Esophagus (tissue), 2 donors: Measurements from ENCODE around the gene RBM23. TPM values are rescaled to one million over a fixed set of nuclear protein-coding genes. Genes with fewer than 3 reads are reported as not detected.
"Not testable (repeated sequence)": the region's sequence is repeated elsewhere in the genome, so short reads cannot be mapped to it uniquely, and the experiment has no call there.

Experiments used
- H3K27ac ChIP-seq, 2 donors: one replicate each; pipeline ENCODE4 v1.5.1; 2013; ENCODE audit warnings: low read depth in 2 of 2, mild to moderate bottlenecking in 2 of 2, inconsistent platforms in 1 of 2, low read length in 1 of 2, moderate library complexity in 1 of 2
- H3K27me3 ChIP-seq, 2 donors: one replicate each; pipeline ENCODE4 v1.6.1; 2013; ENCODE audit warnings: low read length in 2 of 2, control low read depth in 1 of 2, mild to moderate bottlenecking in 1 of 2; ENCODE audit not compliant: insufficient read depth in 2 of 2, control insufficient read depth in 1 of 2
- H3K36me3 ChIP-seq, 2 donors: one replicate each; pipeline ENCODE4 v1.6.1; 2013; ENCODE audit warnings: low read length in 1 of 2; ENCODE audit not compliant: control insufficient read depth in 2 of 2, insufficient read depth in 2 of 2
- H3K4me1 ChIP-seq, 2 donors: one replicate each; pipeline ENCODE4 v1.6.1; 2013; ENCODE audit warnings: low read length in 1 of 2; ENCODE audit not compliant: control insufficient read depth in 2 of 2, insufficient read depth in 2 of 2
- H3K4me3 ChIP-seq, 2 donors: one replicate each; pipeline ENCODE4 v1.5.1; 2013; ENCODE audit warnings: low read length in 2 of 2, mild to moderate bottlenecking in 2 of 2, low read depth in 1 of 2, moderate library complexity in 1 of 2
- H3K9me3 ChIP-seq, 2 donors: one replicate each; pipeline ENCODE4 v1.6.1; 2013; ENCODE audit warnings: mild to moderate bottlenecking in 2 of 2, low read depth in 1 of 2, low read length in 1 of 2, moderate library complexity in 1 of 2; ENCODE audit not compliant: control insufficient read depth in 2 of 2, insufficient read depth in 1 of 2
- WGBS, 2 donors: extraction: QIAGEN DNeasy Blood & Tissue Kit; methylation state at CpG; one replicate each; pipeline ENCODE4 v1.1.7; 2013; 5-methylcytosine and 5-hydroxymethylcytosine counted together
- polyA plus RNA-seq, 2 donors: library from polyadenylated mRNA; stranded (reverse); fragments of 200-250 nt; gene quantifications; one replicate each; pipeline ENCODE4 v1.2.3, GENCODE V29; 2013
- donor health status: healthy with polysubstance abuse.
- donor health status: Bipolar disorder and iron deficiency.

The RBM23 gene
- polyA plus RNA-seq = 10 to 100 TPM; 21.2 to 35.8 TPM

- peaks cover 0 to 4% of the 10 kb centered on the region in 2 donors for H3K4me1 ChIP-seq
- no peaks in the 10 kb centered on the region for H3K9me3 ChIP-seq
- peaks cover 9 to 11% of the 10 kb centered on the region in 2 donors for H3K36me3 ChIP-seq
- H3K27me3 ChIP-seq = no peaks in the 10 kb centered on the region
- peak within 1 kb of the TSS; percentile 61 to 68 for H3K4me3 ChIP-seq
- H3K27ac ChIP-seq = peak within 1 kb of the TSS; percentile 96 to 97
- 0 to 1% methylated on average over 46 of the region's 46 CpGs for WGBS, 2 donors
Observed at GRCh38 chr14:22918804-22919600, at the start of gene RBM23. Gene RBM23, minus strand, starts transcription at chr14:22919149.

DNA sequence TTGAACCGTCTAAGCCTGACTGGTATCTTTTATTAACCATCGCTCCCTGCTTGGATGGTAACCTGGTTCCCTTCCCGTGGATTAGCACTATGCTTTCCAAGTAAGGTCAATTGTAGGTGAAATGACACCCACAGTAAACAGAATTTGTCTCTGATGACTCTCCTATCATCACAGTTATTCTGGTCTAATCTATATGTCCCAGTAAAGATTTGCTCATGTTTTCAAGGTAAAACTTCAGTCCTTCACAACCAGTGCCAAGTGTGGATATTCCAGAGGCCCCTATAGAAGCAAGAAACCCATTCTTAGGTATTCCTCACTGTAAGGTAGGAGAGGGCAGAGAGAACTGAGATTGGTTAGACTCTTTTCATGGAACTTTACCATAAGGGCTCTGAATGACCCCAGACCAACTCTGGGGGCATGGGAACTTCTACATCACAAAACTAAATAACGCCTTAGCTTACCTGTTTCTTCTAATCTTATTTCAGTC lies 47.9 kb upstream of the RBM23 start:
- WGBS, 2 donors = 46 to 55% methylated on average over 4 of the region's 4 CpGs
- Histone ChIP-seq H3K27ac (no peak overlapping the region), H3K27me3 (no peaks in the 10 kb centered on the region), H3K4me3 (no peak overlapping the region), H3K4me1 (no peaks in the 10 kb centered on the region), H3K36me3 (no peaks in the 10 kb centered on the region), H3K9me3 (no peaks in the 10 kb centered on the region)

- 62 to 65% methylated on average over 15 of the region's 15 CpGs for WGBS, 2 donors
- not testable (repeated sequence) for H3K9me3 ChIP-seq
Observed at GRCh38 chr14:22965916-22966782, 47.2 kb upstream of the RBM23 start.

GRCh38 chr14:22962061-22962676 lies 43.2 kb upstream of the RBM23 start:
- no peaks in the 10 kb centered on the region for H3K4me1 ChIP-seq
- no peaks in the 10 kb centered on the region for H3K9me3 ChIP-seq
- H3K27ac ChIP-seq = no peak overlapping the region
- H3K36me3 ChIP-seq = no peaks in the 10 kb centered on the region
- no peaks in the 10 kb centered on the region for H3K27me3 ChIP-seq
- no peak overlapping the region for H3K4me3 ChIP-seq
- WGBS, 2 donors = 92 to 94% methylated on average over 6 of the region's 6 CpGs

More at GRCh38 chr14:22965916-22966782, 47.2 kb upstream of the RBM23 start:
- not testable (repeated sequence) for H3K27me3 ChIP-seq, H3K4me1 ChIP-seq, H3K36me3 ChIP-seq, H3K4me3 ChIP-seq
- H3K27ac ChIP-seq = peak overlapping the region in 1 of 2 donors; percentile 13

- 13 to 18% methylated on average over 19 of the region's 19 CpGs for WGBS, 2 donors
- H3K4me3 ChIP-seq = peak overlapping the region; percentile 68 to 73
- peak overlapping the region; percentile 96 to 97 for H3K27ac ChIP-seq
- no peaks in the 10 kb centered on the region for H3K36me3 ChIP-seq
- no peaks in the 10 kb centered on the region for H3K27me3 ChIP-seq
- no peaks in the 10 kb centered on the region for H3K9me3 ChIP-seq
- H3K4me1 ChIP-seq = no peaks in the 10 kb centered on the region
Observed at GRCh38 chr14:22955702-22956569, 37.0 kb upstream of the RBM23 start.

- no peak overlapping the region for H3K27ac ChIP-seq
- H3K4me3 ChIP-seq = no peak overlapping the region
- no peaks in the 10 kb centered on the region for H3K27me3 ChIP-seq
- WGBS, 2 donors = 88 to 95% methylated on average over 1 of the region's 1 CpG
- H3K36me3 ChIP-seq = peaks cover 0 to 6% of the 10 kb centered on the region in 2 donors
- H3K9me3 ChIP-seq = no peaks in the 10 kb centered on the region
- H3K4me1 ChIP-seq = no peaks in the 10 kb centered on the region
Observed at GRCh38 chr14:22952418-22952817, 33.5 kb upstream of the RBM23 start.

DNA sequence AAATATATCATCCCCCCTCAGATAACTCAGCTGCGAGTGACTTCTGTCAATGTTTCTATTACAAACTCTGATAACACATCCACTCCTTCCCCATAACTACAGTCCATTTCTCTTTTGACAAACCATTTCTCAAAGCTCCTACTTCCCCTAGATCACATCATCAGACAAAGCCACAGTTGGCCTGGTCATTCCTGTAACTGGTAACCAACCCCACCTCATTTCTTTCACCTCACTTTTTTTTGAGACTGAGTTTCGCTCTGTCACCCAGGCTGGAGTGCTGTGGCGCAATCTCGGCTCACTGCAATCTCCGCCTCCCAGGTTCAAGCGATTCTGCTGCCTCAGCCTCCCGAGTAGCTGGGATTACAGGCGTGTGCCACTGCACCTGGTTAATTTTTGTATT lies 32.8 kb upstream of the RBM23 start:
- not testable (repeated sequence) for H3K36me3 ChIP-seq, H3K27me3 ChIP-seq, H3K9me3 ChIP-seq, H3K27ac ChIP-seq, H3K4me1 ChIP-seq, H3K4me3 ChIP-seq
- WGBS, 2 donors = 82 to 92% methylated on average over 8 of the region's 8 CpGs

DNA sequence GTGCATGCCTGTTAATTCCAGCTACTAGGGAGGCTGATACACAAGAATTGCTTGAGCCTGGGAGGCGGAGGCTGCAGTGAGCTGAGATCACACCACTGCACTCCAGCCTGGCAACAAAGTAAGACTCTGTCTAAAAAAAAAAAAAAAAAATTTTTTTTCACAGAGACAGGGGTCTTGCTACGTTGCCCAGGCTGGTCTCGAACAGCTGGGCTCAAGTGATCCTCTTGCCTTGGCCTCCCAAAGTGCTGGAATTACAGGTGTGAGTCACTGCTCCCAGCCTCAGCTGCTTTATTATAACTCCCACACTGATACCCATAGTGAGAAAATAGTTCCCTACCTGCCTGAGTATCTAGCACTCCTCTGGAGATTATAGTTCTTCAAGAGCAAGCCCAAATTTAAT lies 26.7 kb upstream of the RBM23 start:
- no peaks in the 10 kb centered on the region for H3K9me3 ChIP-seq
- no peaks in the 10 kb centered on the region for H3K4me1 ChIP-seq
- 94 to 96% methylated on average over 3 of the region's 3 CpGs for WGBS, 2 donors
- no peaks in the 10 kb centered on the region for H3K27me3 ChIP-seq
- H3K27ac ChIP-seq = no peak overlapping the region
- no peak overlapping the region for H3K4me3 ChIP-seq
- peaks cover 0 to 11% of the 10 kb centered on the region in 2 donors for H3K36me3 ChIP-seq

DNA sequence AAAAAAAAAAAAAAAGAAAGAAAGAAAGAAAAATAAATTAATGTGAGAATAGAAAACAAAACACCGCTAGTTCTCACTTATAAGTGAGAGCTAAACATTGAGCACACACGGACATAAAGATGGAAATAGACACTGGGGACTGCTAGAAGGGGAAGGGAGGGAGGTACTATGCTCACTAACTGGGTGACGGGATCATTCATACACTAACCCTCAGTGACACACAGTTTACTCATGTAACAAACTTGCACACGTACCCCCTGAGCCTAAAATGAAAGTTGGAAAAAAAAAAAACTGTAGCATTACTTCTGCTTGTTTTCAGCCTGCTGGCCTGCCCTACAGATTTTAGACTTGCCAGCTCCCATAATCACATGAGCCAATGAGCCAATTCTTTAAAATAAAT lies 20.7 kb upstream of the RBM23 start:
- Histone ChIP-seq H3K9me3 (no peaks in the 10 kb centered on the region), H3K4me3 (no peak overlapping the region), H3K27ac (no peak overlapping the region), H3K27me3 (no peaks in the 10 kb centered on the region), H3K4me1 (no peaks in the 10 kb centered on the region), H3K36me3 (no peaks in the 10 kb centered on the region)
- WGBS, 2 donors = 90 to 92% methylated on average over 4 of the region's 4 CpGs
